ENCODE data around the gene ZNF12. TPM values are rescaled to one million over a fixed set of nuclear protein-coding genes. Genes with fewer than 3 reads are reported as not detected.
"Not testable (repeated sequence)": the region's sequence is repeated elsewhere in the genome, so short reads cannot be mapped to it uniquely, and the experiment has no call there.

ZNF12 gene
- polyA plus RNA-seq, 3 donors, result 36.6 to 43.2 (median 42.2) TPM

GRCh38 chr7:6709808-6710207 lies 3.1 kb upstream of the ZNF12 start:
- no peak for DNase-seq (ENCODE audit: extremely low read depth in 1 of 11, low read depth in 9 of 11, low spot score in 4 of 11)

GRCh38 chr7:6708304-6708703 lies 1.6 kb upstream of the ZNF12 start:
- DNase-seq (ENCODE audit: extremely low read depth in 1 of 11, low read depth in 9 of 11, low spot score in 4 of 11), result no peak

GRCh38 chr7:6705959-6706665 lies 635 bp downstream of the ZNF12 start:
- peak in 5 of 11 donors; percentile 12 to 44 (median 14) for DNase-seq (ENCODE audit: extremely low read depth in 1 of 11, low read depth in 9 of 11, low spot score in 4 of 11)

- no peak for DNase-seq (ENCODE audit: extremely low read depth in 1 of 11, low read depth in 9 of 11, low spot score in 4 of 11)
These were observed 4.9 kb downstream of the ZNF12 start for GRCh38 chr7:6701860-6702259.

- DNase-seq (ENCODE audit: extremely low read depth in 1 of 11, low read depth in 9 of 11, low spot score in 4 of 11), result no peak
These were observed 6.0 kb downstream of the ZNF12 start for GRCh38 chr7:6700793-6701192.

GRCh38 chr7:6691609-6692106 lies 15.1 kb downstream of the ZNF12 start:
- no peak for DNase-seq (ENCODE audit: extremely low read depth in 1 of 11, low read depth in 9 of 11, low spot score in 4 of 11)

- DNase-seq (ENCODE audit: extremely low read depth in 1 of 11, low read depth in 9 of 11, low spot score in 4 of 11), result no peak
These were observed 15.6 kb downstream of the ZNF12 start for GRCh38 chr7:6691103-6691502.

GRCh38 chr7:6680146-6680545 lies 26.6 kb downstream of the ZNF12 start:
- DNase-seq (ENCODE audit: extremely low read depth in 1 of 11, low read depth in 9 of 11, low spot score in 4 of 11), result no peak

GRCh38 chr7:6675807-6676405 lies 30.8 kb downstream of the ZNF12 start:
- no peak for DNase-seq (ENCODE audit: extremely low read depth in 1 of 11, low read depth in 9 of 11, low spot score in 4 of 11)

- DNase-seq (ENCODE audit: extremely low read depth in 1 of 11, low read depth in 9 of 11, low spot score in 4 of 11), result not testable (repeated sequence)
These were observed 35.9 kb downstream of the ZNF12 start for GRCh38 chr7:6670851-6671250.

- DNase-seq (ENCODE audit: extremely low read depth in 1 of 11, low read depth in 9 of 11, low spot score in 4 of 11), result no peak
These were observed 48.0 kb downstream of the ZNF12 start for GRCh38 chr7:6658618-6659345.

- DNase-seq (ENCODE audit: extremely low read depth in 1 of 11, low read depth in 9 of 11, low spot score in 4 of 11), result no peak
These were observed 50.3 kb downstream of the ZNF12 start for GRCh38 chr7:6656413-6656812.

- DNase-seq (ENCODE audit: extremely low read depth in 1 of 11, low read depth in 9 of 11, low spot score in 4 of 11), result no peak
These were observed 50.9 kb downstream of the ZNF12 start for GRCh38 chr7:6655636-6656385.

GRCh38 chr7:6654842-6655610 lies 51.7 kb downstream of the ZNF12 start:
- DNase-seq (ENCODE audit: extremely low read depth in 1 of 11, low read depth in 9 of 11, low spot score in 4 of 11), result no peak

- DNase-seq (ENCODE audit: extremely low read depth in 1 of 11, low read depth in 9 of 11, low spot score in 4 of 11), result no peak
These were observed 52.5 kb downstream of the ZNF12 start for GRCh38 chr7:6654113-6654841.

- DNase-seq (ENCODE audit: extremely low read depth in 1 of 11, low read depth in 9 of 11, low spot score in 4 of 11), result no peak
These were observed 53.4 kb downstream of the ZNF12 start for GRCh38 chr7:6653071-6654003.

- no peak for DNase-seq (ENCODE audit: extremely low read depth in 1 of 11, low read depth in 9 of 11, low spot score in 4 of 11)
These were observed 54.2 kb downstream of the ZNF12 start for GRCh38 chr7:6652446-6653011.

All from renal cortex interstitium (tissue), 11 donors.